SK-MEL-5 (cell line): Measurements from ENCODE around the gene RAB25. TPM values are rescaled to one million over a fixed set of nuclear protein-coding genes. Genes with fewer than 3 reads are reported as not detected.
"Not testable (repeated sequence)": the region's sequence is repeated elsewhere in the genome, so short reads cannot be mapped to it uniquely, and the experiment has no call there.

Source experiments
- DNase-seq: peaks from one replicate; pipeline ENCODE4 v3.0.0-alpha.2; 2016; ENCODE audit warnings: low read depth, low spot score
- in situ Hi-C: cut with HindIII; loops from 2 replicates; pipeline ENCODE4 v1.10.0; 2016; ENCODE audit warnings: low sequenced_read_pairs, high pct_unique_total_duplicates, low pct_unique_long_range_greater_than_20kb
- polyA plus RNA-seq, 2 experiments: library from polyadenylated mRNA; depleted of rRNA; stranded (reverse); fragments of >200 nt; gene quantifications; 2 replicates each; pipeline ENCODE4 v1.2.3, GENCODE V29; 2015
- total RNA-seq: library from RNA; depleted of rRNA; stranded (reverse); fragments of >200 nt; shearing (Covaris generic); gene quantifications from 2 replicates; pipeline ENCODE4 v1.2.3, GENCODE V29; 2014; rRNA removed

RAB25 gene
- not detected in 2 replicates for total RNA-seq
- not detected in 2 replicates for polyA plus RNA-seq (2015; cell fraction: cytosol; rRNA removed)
- polyA plus RNA-seq (2015; cell fraction: nucleus; rRNA removed), result not detected in 2 replicates

DNA sequence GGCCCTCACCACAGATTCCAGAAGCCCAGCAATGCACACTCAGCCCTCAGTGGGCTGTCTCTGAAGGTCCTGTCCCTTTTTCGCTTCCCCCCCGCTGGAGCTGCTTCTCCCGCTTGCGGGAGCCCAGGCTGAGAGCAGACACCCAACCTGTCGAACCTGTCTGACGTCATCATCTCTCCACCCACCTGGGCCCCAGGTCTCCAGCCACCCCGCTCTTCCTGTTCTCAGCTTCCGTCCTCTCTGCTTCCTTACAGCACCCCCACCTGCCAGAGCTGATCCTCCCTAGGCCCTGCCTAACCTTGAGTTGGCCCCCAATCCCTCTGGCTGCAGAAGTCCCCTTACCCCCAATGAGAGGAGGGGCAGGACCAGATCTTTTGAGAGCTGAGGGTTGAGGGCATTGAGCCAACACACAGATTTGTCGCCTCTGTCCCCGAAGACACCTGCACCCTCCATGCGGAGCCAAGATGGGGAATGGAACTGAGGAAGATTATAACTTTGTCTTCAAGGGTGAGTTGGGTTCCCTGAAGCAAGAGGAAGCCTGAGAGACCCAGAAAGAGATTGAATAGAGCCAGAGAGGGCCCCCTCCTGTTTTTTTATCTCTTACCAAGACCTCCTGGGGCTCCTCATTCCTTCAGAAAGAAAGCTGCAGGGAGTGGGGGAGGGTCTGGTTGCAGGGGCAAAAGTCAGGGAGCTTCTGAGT lies at the start of gene RAB25:
TSS of gene RAB25 (plus strand) at position 224 of the 700 bp plus-strand sequence. CDS start at position 465, 241 bp downstream.
- in situ Hi-C loops, result no loop called here
- DNase-seq, result no peak

DNA sequence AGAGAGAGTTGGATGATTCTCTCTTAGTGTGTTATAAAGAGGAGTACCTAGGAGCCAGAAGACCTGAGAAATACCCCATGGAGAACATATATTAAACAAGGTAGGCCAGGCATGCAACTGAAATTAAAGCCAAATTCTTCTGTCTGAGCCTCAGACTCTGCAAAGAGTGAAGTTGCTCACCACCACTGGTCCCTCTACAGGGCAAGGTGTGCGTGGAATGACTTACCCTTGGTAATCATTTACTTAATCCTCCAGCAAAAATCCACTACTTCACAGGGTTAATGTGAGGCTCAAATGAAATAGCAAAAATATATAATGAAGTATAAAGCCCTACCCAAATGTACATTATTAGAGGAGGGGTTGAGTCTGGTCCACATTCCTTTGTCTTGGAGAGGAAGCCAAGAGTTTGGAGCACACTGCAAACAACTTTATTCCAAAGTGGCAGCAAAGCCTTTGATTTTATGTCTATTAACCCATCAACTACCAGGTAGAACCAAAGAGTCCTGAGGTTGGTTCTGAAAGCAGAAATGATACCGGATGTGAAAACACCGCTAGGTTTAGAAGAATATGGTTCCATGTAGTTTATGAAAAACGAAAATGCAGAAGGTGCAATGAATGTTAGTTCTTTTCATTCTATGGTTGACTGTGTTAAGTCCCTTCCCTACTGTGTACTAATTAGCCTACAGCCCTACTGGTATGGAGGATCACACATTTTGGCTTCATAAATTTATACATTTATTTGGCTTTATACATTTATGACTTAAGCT lies 48.7 kb upstream of the RAB25 start:
- in situ Hi-C loops, result no loop called here

DNA sequence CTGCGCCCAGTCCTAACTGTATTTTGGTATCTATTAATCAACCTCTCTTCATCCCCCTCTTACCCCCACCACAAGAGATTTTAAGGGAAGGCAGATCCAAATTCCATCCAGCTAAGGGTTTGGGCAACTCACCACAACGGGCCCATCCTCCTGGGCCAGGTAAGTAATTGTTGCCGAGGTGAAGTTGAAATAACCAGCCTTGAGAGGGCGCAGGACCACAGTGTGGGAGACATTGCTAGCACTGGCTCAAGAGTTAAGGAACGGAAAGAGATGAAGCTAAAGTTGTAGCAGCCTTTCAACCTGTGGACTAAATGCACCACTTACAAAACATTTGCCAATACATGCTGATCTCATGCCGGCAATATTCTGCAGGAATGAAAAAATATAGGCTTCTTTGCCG lies 46.1 kb upstream of the RAB25 start:
- DNase-seq, result no peak
- in situ Hi-C loops, result no loop called here

More for the DNA sequence above, 48.7 kb upstream of the RAB25 start:
- DNase-seq, result no peak

DNA sequence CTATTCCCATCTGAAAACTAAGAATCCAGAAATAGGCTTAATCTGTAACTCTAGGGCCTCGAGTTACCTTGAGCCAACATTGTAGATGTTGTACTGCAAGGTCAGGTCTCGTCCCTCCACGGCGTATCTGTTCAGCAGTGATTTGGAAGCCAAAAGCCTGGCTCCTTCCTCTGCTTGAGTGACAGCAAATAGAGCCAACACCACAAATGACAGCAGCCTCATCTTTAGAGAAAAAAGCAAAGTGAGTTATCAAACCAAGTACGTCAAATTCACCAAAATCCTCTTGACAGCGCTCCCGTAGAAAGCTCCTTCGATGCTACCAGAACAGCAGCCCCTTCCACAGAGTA lies 41.0 kb upstream of the RAB25 start:
- no peak for DNase-seq
- in situ Hi-C loops, result no loop called here

DNA sequence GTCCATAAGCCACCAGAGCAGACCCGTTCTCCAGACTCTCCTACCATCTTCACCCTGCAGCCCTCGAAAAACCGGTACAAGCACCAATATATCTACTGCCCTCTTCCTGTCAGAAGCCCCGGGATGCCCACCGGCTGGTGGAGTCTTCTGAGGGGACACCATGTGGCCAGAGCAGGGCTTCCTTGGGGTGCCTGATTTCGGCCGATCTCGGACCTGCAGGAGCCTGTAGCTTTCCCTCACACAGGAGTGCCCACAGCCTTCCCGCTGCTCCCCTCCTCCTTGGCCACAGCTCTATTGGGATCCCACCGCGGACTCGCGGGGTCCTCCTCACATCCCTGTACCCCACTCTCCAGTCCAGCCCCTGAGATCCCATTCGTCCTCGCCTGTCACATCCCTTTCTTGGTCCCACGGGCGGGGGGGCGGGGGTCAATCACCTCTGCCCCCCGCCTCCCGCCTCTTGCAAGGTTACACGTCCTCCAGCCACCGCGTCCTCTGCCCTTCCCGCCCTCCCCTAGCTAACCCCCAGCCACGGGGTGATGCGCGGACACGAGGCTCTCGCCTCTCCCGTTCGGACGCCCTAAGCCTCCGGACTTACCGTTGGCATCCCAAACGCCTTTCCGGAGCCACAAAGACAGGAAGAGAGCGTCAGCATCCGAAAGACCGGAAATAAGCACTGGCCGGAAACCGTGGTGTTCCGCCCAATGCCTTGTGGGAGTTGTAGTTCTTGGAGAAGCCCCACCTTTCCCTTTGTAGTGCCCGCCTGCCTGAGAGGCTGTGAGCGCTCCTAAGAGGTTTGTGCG lies 40.5 kb upstream of the RAB25 start, which contains the start of gene SSR2:
TSS of gene SSR2 (minus strand) at position 659 of the 800 bp plus-strand sequence. CDS start 784 bp downstream, outside the sequence.
- DNase-seq, result peak; percentile 94
- in situ Hi-C loops, result no loop called here

DNA sequence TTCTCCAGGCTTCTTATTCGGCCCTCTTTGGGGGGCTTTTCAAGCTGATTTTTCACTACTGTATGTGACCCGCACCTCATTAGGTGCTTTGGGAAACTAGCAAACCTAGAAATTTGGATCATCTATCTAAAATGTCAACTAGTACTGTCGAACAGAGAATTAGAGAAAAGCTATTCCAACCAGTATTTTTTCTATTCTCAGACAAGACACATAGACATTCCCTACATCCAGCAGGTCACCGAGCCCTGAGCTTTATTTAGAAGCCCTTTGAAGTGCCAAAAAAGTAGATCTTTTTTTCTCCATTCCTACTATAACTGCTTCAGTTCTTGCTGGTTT lies 39.9 kb upstream of the RAB25 start:
- in situ Hi-C loops, result no loop called here
- no peak for DNase-seq

DNA sequence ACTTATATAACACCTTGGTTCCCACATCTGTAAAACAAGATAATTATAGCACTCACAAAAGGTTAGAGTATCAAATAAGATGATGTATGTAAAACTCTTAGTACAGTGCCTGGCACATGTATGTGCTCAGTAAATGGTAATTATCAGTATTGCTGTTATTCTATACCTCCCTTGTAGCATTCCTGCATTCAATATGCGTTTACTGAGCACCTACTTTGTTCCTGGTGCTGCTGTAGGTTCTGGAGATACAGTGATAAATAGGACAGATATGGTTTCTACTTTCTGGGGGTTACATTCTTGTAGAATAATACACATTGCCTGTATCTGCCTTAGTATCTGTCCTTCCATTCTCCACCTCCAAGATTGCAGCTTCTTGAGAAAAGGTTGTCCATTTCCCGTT lies 39.0 kb upstream of the RAB25 start:
- in situ Hi-C loops, result no loop called here
- no peak for DNase-seq

DNA sequence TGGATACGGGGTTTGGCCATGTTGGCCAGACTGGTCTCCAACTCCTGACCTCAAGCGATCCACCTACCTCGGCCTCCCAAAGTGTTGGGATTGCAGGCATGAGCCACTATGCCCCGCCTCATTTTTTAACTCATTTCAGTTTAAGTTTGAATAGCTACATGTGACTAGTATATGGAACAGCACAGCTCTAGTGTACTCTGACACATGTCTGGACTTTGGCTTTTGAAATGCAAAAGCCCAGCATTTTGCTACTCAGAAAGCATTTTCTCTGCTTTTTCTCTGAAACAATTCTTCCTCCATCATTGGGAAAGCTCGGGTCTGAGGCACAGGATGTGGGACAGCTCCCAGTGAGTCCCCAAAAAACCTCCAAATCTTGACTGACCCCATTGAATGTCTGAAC lies 36.2 kb upstream of the RAB25 start:
- no peak for DNase-seq
- in situ Hi-C loops, result no loop called here

DNA sequence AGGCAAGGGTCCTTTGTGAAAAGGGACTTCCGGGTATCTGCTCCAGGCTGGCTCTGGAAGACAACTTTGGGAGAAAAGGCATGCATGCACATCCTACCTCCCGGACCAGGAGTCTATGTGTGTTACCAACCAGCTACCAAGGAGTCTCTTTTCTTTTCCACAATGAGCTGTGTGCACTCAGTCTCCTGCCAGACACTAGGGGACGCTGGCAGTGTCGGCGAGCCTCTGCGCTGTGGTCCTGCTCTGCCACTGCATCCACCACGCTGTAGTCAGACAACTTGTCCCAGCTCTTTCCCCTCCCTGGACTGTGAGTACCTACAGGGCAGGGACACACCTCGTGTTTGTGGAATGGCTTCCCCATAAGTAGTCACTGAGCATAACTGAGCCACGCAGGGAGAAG lies 35.1 kb upstream of the RAB25 start:
- peak; percentile 82 for DNase-seq

DNA sequence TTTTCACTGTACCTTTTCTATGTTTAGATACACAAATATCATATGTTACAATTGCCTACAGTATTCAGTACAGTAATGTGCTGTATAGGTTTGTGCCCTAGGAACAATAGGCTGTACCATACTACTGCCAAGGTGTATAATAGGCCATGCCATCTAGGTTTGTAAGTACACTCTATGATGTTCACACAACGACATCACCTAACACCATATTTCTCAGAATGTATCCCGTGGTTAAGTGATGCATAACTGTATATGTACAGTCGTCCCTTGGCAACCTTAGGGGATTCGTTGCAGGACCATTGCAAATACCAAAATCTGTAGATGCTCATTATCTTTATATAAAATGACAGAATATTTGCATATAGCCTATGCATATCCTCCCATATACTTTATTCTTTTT lies 34.4 kb upstream of the RAB25 start:
- no peak for DNase-seq
- in situ Hi-C loops, result no loop called here

More for the DNA sequence above, 35.1 kb upstream of the RAB25 start:
- in situ Hi-C loops, result no loop called here

DNA sequence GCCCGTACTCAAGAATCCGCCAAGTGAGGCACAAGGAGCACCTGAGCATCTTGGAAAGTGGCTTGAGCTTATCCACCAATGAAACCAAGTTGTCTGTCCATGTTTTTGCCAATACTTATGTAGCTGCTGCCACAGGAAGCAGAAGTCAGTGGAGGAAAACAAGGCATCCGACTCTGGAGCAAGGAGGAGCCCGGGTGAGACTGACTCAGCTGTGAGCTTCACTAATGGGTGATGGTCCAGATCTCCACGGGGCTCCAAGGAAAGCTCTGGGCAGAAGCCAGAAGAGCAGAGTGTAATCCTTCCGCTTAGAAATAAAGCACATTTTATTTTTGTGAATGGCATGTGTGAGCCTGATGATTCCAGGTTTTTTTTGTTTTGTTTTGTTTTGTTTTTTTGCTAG lies 27.9 kb upstream of the RAB25 start:
- in situ Hi-C loops, result no loop called here
- no peak for DNase-seq

DNA sequence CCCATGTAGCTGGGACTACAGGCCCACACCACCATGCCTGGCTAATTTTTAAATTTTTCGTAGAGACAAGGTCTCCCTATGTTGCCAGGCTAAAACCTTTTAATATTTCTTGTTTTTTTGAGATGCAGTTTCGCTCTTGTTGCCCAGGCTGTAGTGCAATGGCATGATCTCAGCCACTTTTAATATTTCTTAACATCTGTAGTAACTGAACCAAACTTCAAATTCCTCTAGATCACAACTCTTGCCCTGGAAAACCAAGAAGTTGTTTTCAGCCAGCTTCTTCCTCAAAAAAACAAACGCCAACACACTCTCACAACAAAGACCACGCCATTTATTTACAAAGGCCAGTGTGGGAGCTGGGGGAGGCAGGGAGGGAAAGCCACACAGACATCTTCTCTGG lies 26.0 kb upstream of the RAB25 start:
- in situ Hi-C loops, DNase-seq: not testable (repeated sequence)

DNA sequence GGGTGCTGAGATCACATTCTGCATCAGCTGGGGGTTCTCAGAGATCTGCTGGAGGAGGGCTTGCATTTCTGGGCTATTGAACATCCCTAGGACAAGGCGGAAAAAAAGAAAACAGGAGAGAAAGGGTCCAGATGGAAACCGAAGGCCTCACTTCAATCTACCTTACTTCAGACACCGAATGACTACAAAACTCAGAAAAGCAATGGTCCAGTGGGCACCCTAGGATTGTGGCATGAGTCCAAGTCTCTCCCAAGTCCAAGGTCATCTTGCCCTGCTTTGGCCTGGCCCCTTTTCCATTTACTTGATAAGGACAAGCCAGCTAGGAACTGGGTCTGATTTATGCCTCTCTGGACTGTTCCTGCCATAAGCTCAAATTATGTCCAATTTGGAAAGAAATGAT lies 18.1 kb upstream of the RAB25 start:
- in situ Hi-C loops, result no loop called here

DNA sequence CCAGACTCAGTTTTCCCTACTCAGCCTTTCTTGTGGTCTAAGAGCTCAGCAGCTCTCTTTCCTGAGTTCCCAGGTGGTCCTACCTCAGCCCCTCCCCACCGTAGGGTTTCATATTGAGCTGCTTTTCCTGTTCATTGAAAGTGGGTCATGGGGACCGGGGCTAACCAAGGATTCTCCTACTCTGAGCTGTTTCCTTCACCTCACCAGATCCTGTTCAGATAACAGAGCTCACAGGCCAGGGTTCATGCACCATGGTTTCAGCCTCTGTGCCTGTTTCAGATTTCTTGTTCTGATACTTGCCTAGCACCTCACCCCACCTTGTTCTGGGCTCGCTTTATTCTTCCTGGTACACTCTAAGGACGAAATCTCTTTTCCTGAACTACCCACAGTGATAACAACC lies 15.9 kb upstream of the RAB25 start:
- no peak for DNase-seq
- in situ Hi-C loops, result no loop called here

More for the DNA sequence above, 18.1 kb upstream of the RAB25 start:
- no peak for DNase-seq

DNA sequence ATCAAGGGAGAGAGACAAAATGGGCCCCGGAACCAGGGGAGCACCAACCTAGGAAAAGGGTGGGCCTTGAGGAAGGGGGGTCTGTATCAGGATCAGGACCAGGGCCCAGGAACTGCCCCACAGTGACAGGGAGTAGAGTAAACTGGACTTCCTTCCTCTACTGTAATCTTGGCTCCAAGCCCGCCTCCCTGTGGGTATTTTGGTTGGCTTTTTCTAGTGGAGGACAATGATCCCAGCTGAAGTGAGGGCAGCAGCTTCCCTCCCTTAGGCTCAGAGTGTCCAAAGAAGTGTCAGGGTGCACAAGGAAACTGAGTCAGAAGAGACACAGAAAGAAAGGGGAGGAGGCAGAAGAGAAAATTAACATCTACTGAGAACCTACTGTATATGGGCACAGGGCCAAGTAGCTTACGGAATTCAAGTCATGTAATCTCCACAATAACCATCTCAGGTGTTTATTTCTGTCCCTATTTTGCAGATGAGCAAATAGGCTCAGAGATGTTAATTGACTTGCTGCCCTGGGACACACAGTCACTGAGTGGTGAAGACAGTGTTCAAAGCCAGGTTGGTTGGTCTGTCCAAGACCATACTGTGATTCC lies 12.2 kb upstream of the RAB25 start:
- in situ Hi-C loops, result no loop called here
- no peak for DNase-seq

DNA sequence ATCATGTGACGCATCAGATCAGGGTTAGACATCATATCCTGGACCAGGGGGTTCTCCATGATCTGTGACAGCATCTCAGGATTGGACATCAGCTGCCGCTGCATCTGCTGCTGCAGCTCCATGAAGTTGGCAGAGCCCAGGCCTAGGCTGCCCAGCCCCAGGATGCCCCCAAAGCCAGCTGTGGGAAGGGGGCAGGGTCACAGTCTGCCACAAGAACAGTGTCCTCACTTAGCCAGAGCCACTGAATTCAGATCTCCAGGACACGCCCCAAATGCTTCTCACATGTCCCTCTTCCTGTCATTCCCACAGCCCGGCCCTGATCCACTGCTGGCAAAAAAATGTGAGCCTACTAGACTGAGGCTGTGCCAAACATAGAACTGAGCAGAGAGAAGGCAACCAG lies 10.6 kb upstream of the RAB25 start:
- in situ Hi-C loops, result no loop called here
- DNase-seq, result no peak

DNA sequence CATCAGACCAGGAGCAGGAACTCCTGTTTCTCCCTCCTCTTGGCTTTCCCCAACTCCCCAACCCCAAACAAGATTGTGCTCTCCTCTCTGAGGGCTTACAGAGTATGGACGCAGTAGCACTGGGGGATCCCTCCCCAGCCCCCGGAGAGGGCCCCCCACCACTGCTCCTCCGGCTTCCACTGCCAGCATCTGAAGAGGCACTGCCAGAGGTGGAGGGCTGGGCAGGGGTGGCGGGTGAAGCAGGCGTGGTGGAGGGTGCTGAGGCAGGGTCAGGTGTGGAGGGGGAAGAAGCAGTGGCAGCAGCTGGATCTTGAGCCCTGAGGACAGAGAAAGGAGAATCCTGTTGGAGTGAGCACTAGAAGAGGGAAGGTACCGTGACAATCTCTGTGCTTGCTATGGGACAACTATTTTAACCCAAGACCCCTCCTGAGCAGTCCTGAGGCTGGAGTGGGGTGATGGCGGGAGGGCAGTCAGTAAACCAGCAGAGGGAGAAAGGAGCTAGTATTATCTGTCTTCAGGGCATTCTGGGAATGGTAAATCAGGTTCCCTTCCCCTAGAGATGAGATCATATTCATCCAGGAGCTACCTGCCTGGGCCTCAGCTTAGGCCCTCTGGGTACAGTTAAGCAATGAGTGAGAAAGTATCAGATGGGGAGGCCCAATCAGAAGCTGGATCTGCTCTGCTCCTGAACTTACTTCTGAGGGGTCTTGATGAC lies 9.8 kb upstream of the RAB25 start:
- in situ Hi-C loops, result no loop called here
- no peak for DNase-seq
